Neural progenitor cell (in vitro differentiated cells): ENCODE measurements around the gene RASGRF1. TPM values are rescaled to one million over a fixed set of nuclear protein-coding genes. Genes with fewer than 3 reads are reported as not detected.

Source experiments
- DNase-seq: peaks from one replicate; pipeline ENCODE4 v3.0.0-alpha.2; 2016; ENCODE audit warnings: low spot score
- H2AFZ ChIP-seq: fragments of 200-600 bp; sonication (generic); replicated peaks from 2 replicates; pipeline ENCODE4 v1.6.1; 2016; ENCODE audit warnings: antibody characterized with exemption
- H3F3A ChIP-seq: fragments of 200-600 bp; sonication (generic); 2 replicates; pipeline ENCODE4 v1.6.1; 2016; ENCODE audit warnings: antibody characterized with exemption, low read depth
- H3K27ac ChIP-seq: fragments of 200-600 bp; sonication (generic); 2 replicates; pipeline ENCODE4 v1.5.1; 2016; ENCODE audit warnings: mild to moderate bottlenecking
- H3K27me3 ChIP-seq: fragments of 200-600 bp; sonication (generic); 2 replicates; pipeline ENCODE4 v1.6.1; 2016; ENCODE audit warnings: mild to moderate bottlenecking, moderate library complexity
- H3K36me3 ChIP-seq: fragments of 200-600 bp; sonication (generic); 2 replicates; pipeline ENCODE4 v1.5.1; 2016
- H3K4me1 ChIP-seq: fragments of 200-600 bp; sonication (generic); 2 replicates; pipeline ENCODE4 v1.6.1; 2016; ENCODE audit warnings: mixed run types
- H3K4me2 ChIP-seq: fragments of 200-600 bp; sonication (generic); 2 replicates; pipeline ENCODE4 v1.6.1; 2016
- H3K4me3 ChIP-seq: fragments of 200-600 bp; sonication (generic); 2 replicates; pipeline ENCODE4 v1.5.1; 2016
- H3K79me2 ChIP-seq: fragments of 200-600 bp; sonication (generic); 2 replicates; pipeline ENCODE4 v1.6.1; 2016; ENCODE audit warnings: low read depth
- H3K9ac ChIP-seq: fragments of 200-600 bp; sonication (generic); 2 replicates; pipeline ENCODE4 v1.6.1; 2016
- H3K9me3 ChIP-seq: fragments of 200-600 bp; sonication (generic); 2 replicates; pipeline ENCODE4 v1.5.1; 2016; ENCODE audit warnings: low read depth
- H4K20me1 ChIP-seq: fragments of 200-600 bp; sonication (generic); 2 replicates; pipeline ENCODE4 v1.6.1; 2016; ENCODE audit warnings: low read depth
- H3K27ac Mint-ChIP-seq: 3 replicates; pipeline ENCODE4 v1.8.0; 2021; ENCODE audit warnings: mixed read lengths
- H3K27me3 Mint-ChIP-seq: 2 replicates; pipeline ENCODE4 v1.8.0; 2022; ENCODE audit warnings: low read depth, mild to moderate bottlenecking, inconsistent platforms, moderate library complexity, mixed read lengths; ENCODE audit not compliant: insufficient read depth
- H3K36me3 Mint-ChIP-seq: 3 replicates; pipeline ENCODE4 v1.8.0; 2021; ENCODE audit warnings: mixed read lengths
- H3K4me1 Mint-ChIP-seq: 3 replicates; pipeline ENCODE4 v1.8.0; 2021; ENCODE audit warnings: mixed read lengths
- H3K4me3 Mint-ChIP-seq: 3 replicates; pipeline ENCODE4 v1.8.0; 2021; ENCODE audit warnings: mild to moderate bottlenecking, moderate library complexity, mixed read lengths
- H3K9me3 Mint-ChIP-seq: 3 replicates; pipeline ENCODE4 v1.8.0; 2020; ENCODE audit warnings: mixed read lengths
- CTCF ChIP-seq: fragments of 200-600 bp; sonication (generic); IDR thresholded peaks from 2 replicates; pipeline ENCODE4 v1.5.1; 2017; ENCODE audit warnings: antibody characterized with exemption, mild to moderate bottlenecking
- EZH2 ChIP-seq: fragments of 200-600 bp; sonication (generic); IDR thresholded peaks from 2 replicates; pipeline ENCODE4 v1.6.1; 2017; ENCODE audit warnings: antibody characterized with exemption, mild to moderate bottlenecking, moderate library complexity
- EZH2phosphoT487 ChIP-seq: fragments of 200-600 bp; sonication (generic); IDR thresholded peaks from 2 replicates; pipeline ENCODE4 v1.6.1; 2017; ENCODE audit warnings: antibody characterized with exemption
- total RNA-seq: library from RNA; depleted of rRNA; stranded (reverse); fragments of >200 nt; gene quantifications from 2 replicates; pipeline ENCODE4 v1.2.3, GENCODE V29; 2015; ENCODE audit warnings: low replicate concordance

RASGRF1 gene
- total RNA-seq, 1 donor from 2014 or later, result 0.22 TPM

GRCh38 chr15:79041601-79042168 lies 48.9 kb downstream of the RASGRF1 start:
- peaks cover 6% of the 10 kb centered on the region for H3K9me3 Mint-ChIP-seq
- H3F3A ChIP-seq, result no peaks in the 10 kb centered on the region

GRCh38 chr15:79037848-79038247 lies 52.7 kb downstream of the RASGRF1 start:
- H3K4me1 ChIP-seq, result peaks cover 8% of the 10 kb centered on the region
- H3K4me3 ChIP-seq, result no peak overlapping the region
- no peaks in the 10 kb centered on the region for H3K36me3 Mint-ChIP-seq
- no peaks in the 10 kb centered on the region for H3K27me3 ChIP-seq
- no peak overlapping the region for H2AFZ ChIP-seq
- no peak overlapping the region for H3K9ac ChIP-seq
- peaks cover 7% of the 10 kb centered on the region for H3K27me3 Mint-ChIP-seq
- peaks cover 16% of the 10 kb centered on the region for H3K4me1 Mint-ChIP-seq
- H3K36me3 ChIP-seq, result no peaks in the 10 kb centered on the region
- H3K4me2 ChIP-seq, result no peak overlapping the region
- no peaks in the 10 kb centered on the region for H3K79me2 ChIP-seq
- H3K27ac ChIP-seq, result no peak overlapping the region
- H4K20me1 ChIP-seq, result no peaks in the 10 kb centered on the region
- TF ChIP-seq EZH2, result no peak
- TF ChIP-seq CTCF, result no peak
- no peak for TF ChIP-seq EZH2phosphoT487
- peaks cover 3% of the 10 kb centered on the region for H3K9me3 Mint-ChIP-seq
- H3K27ac Mint-ChIP-seq, result no peak overlapping the region
- H3K4me3 Mint-ChIP-seq, result no peak overlapping the region
- no peaks in the 10 kb centered on the region for H3K9me3 ChIP-seq
- DNase-seq, result no peak
- no peaks in the 10 kb centered on the region for H3F3A ChIP-seq

More at GRCh38 chr15:79041601-79042168, 48.9 kb downstream of the RASGRF1 start:
- H3K9me3 ChIP-seq, result no peaks in the 10 kb centered on the region
- no peaks in the 10 kb centered on the region for H3K36me3 ChIP-seq
- H3K9ac ChIP-seq, result no peak overlapping the region
- TF ChIP-seq EZH2phosphoT487 (no peak), EZH2 (no peak), CTCF (no peak)
- H3K27me3 Mint-ChIP-seq, result peaks cover 14% of the 10 kb centered on the region
- no peaks in the 10 kb centered on the region for H3K4me1 ChIP-seq
- H3K4me3 Mint-ChIP-seq, result no peak overlapping the region
- H4K20me1 ChIP-seq, result no peaks in the 10 kb centered on the region
- H3K4me2 ChIP-seq, result no peak overlapping the region
- DNase-seq, result no peak
- H3K4me3 ChIP-seq, result no peak overlapping the region
- no peak overlapping the region for H2AFZ ChIP-seq
- H3K27me3 ChIP-seq, result no peaks in the 10 kb centered on the region
- no peak overlapping the region for H3K27ac ChIP-seq
- no peaks in the 10 kb centered on the region for H3K36me3 Mint-ChIP-seq
- H3K79me2 ChIP-seq, result no peaks in the 10 kb centered on the region
- peaks cover 6% of the 10 kb centered on the region for H3K4me1 Mint-ChIP-seq
- peak overlapping the region; percentile 9 for H3K27ac Mint-ChIP-seq

- H4K20me1 ChIP-seq, result no peaks in the 10 kb centered on the region
- peaks cover 3% of the 10 kb centered on the region for H3K9me3 Mint-ChIP-seq
- H3K9ac ChIP-seq, result no peak overlapping the region
- H3K27ac ChIP-seq, result no peak overlapping the region
- H2AFZ ChIP-seq, result no peak overlapping the region
- no peaks in the 10 kb centered on the region for H3K79me2 ChIP-seq
- H3K36me3 ChIP-seq, result no peaks in the 10 kb centered on the region
- TF ChIP-seq EZH2 (no peak), CTCF (no peak), EZH2phosphoT487 (no peak)
- peaks cover 10% of the 10 kb centered on the region for H3K4me1 Mint-ChIP-seq
- H3K4me2 ChIP-seq, result no peak overlapping the region
- no peaks in the 10 kb centered on the region for H3K27me3 ChIP-seq
- H3K4me3 ChIP-seq, result no peak overlapping the region
- H3K4me3 Mint-ChIP-seq, result no peak overlapping the region
- no peaks in the 10 kb centered on the region for H3K9me3 ChIP-seq
- H3K27me3 Mint-ChIP-seq, result peaks cover 7% of the 10 kb centered on the region
- H3K36me3 Mint-ChIP-seq, result no peaks in the 10 kb centered on the region
- no peak overlapping the region for H3K27ac Mint-ChIP-seq
- no peaks in the 10 kb centered on the region for H3F3A ChIP-seq
- peaks cover 8% of the 10 kb centered on the region for H3K4me1 ChIP-seq
- no peak for DNase-seq
These were observed 54.3 kb downstream of the RASGRF1 start for GRCh38 chr15:79036323-79036722.
